ENCODE data around the gene EEF1A1. TPM values are rescaled to one million over a fixed set of nuclear protein-coding genes. Genes with fewer than 3 reads are reported as not detected.
"Not testable (repeated sequence)": the region's sequence is repeated elsewhere in the genome, so short reads cannot be mapped to it uniquely, and the experiment has no call there.

Gene EEF1A1
- total RNA-seq, 4 donors from 2014 or later: 2,654 to 8,743 (median 5,443) TPM

- in situ Hi-C loops (cut with MboI; ENCODE audit: low pct_ligation_motif_present in 1 of 4, low pct_unique_long_range_greater_than_20kb in 1 of 4, low sequenced_read_pairs in 3 of 4) (no loop called here), intact Hi-C loops (cut with DNase I; ENCODE audit: low total_unique reads) (no loop called here)
- Histone ChIP-seq H3K27me3 (no peaks in the 10 kb centered on the region), H3K36me3 (no peaks in the 10 kb centered on the region), H3K4me3 (no peak overlapping the region), H3K27ac (no peak overlapping the region), H3K9me3 (no peaks in the 10 kb centered on the region), H3K4me1 (no peaks in the 10 kb centered on the region)
- DNase-seq: no peak
- TF ChIP-seq POLR2A (IDR thresholded peaks at IDR 0.05) (no peak), EP300 (IDR thresholded peaks at IDR 0.05; ENCODE audit: low read depth) (no peak)
- WGBS, 2 donors (ENCODE audit: low coverage in 1 of 2): 75 to 95% methylated on average over 6 to 12 of the region's 12 CpGs
Observed at GRCh38 chr6:73548458-73549446, 27.9 kb upstream of the EEF1A1 start.

DNA sequence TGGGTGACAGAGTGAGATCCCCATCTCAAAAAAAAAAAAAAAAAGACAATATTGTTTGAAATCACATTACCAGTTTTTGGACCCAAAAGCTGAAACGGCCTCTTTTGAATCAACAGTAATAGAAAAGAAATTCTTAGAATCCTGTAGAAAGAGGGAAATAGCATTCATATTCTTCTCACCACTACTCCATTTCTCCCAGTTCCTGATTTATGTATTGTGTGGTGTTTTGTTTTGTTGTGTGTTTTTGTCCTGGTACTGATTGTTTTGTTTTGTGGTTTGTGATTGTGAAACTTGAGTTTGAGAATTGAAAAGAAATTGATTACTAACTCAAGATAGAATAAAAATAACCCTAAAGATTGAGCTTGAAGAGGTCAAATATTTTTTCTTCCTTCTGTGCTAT lies 26.2 kb upstream of the EEF1A1 start:
- no peak for TF ChIP-seq CTCF (IDR thresholded peaks at IDR 0.05)
- no peak for TF ChIP-seq EP300 (IDR thresholded peaks at IDR 0.05; ENCODE audit: low read depth)
- no peak for TF ChIP-seq POLR2AphosphoS5 (IDR thresholded peaks at IDR 0.05)
- TF ChIP-seq POLR2A (IDR thresholded peaks at IDR 0.05): no peak
- no peaks in the 10 kb centered on the region for H3K4me1 ChIP-seq
- no peak overlapping the region for H3K27ac ChIP-seq
- 83 to 88% methylated on average over 1 of the region's 1 CpG for WGBS, 2 donors (ENCODE audit: low coverage in 1 of 2)
- no peak for DNase-seq
- no peak overlapping the region for H3K4me3 ChIP-seq
- no peaks in the 10 kb centered on the region for H3K36me3 ChIP-seq
- H3K9me3 ChIP-seq: no peaks in the 10 kb centered on the region
- in situ Hi-C loops (cut with MboI; ENCODE audit: low pct_ligation_motif_present in 1 of 4, low pct_unique_long_range_greater_than_20kb in 1 of 4, low sequenced_read_pairs in 3 of 4) (no loop called here), intact Hi-C loops (cut with DNase I; ENCODE audit: low total_unique reads) (no loop called here)
- H3K27me3 ChIP-seq: no peaks in the 10 kb centered on the region

- no peak for TF ChIP-seq POLR2A (IDR thresholded peaks at IDR 0.05)
- TF ChIP-seq POLR2AphosphoS5 (IDR thresholded peaks at IDR 0.05): no peak
- no peak for TF ChIP-seq EP300 (IDR thresholded peaks at IDR 0.05; ENCODE audit: low read depth)
- TF ChIP-seq CTCF (IDR thresholded peaks at IDR 0.05): no peak
- Histone ChIP-seq H3K27ac (no peak overlapping the region), H3K9me3 (no peaks in the 10 kb centered on the region), H3K4me1 (no peaks in the 10 kb centered on the region), H3K27me3 (no peaks in the 10 kb centered on the region), H3K36me3 (no peaks in the 10 kb centered on the region), H3K4me3 (no peak overlapping the region)
- 82% methylated on average over 5 of the region's 5 CpGs; no CpG with 5 or more reads in 1 of the 2 donors for WGBS, 2 donors (ENCODE audit: low coverage in 1 of 2)
- DNase-seq: no peak
- intact Hi-C loops (cut with DNase I; ENCODE audit: low total_unique reads) (no loop called here), in situ Hi-C loops (cut with MboI; ENCODE audit: low pct_ligation_motif_present in 1 of 4, low pct_unique_long_range_greater_than_20kb in 1 of 4, low sequenced_read_pairs in 3 of 4) (no loop called here)
Observed at GRCh38 chr6:73542891-73543290, 22.1 kb upstream of the EEF1A1 start.

- H3K9me3 ChIP-seq; H3K27me3 ChIP-seq; in situ Hi-C loops (cut with MboI; ENCODE audit: low pct_ligation_motif_present in 1 of 4, low pct_unique_long_range_greater_than_20kb in 1 of 4, low sequenced_read_pairs in 3 of 4); intact Hi-C loops (cut with DNase I; ENCODE audit: low total_unique reads); H3K4me3 ChIP-seq; DNase-seq; H3K4me1 ChIP-seq; H3K27ac ChIP-seq; H3K36me3 ChIP-seq: not testable (repeated sequence)
- WGBS, 2 donors (ENCODE audit: low coverage in 1 of 2): 100% methylated on average over 3 of the region's 3 CpGs; no CpG with 5 or more reads in 1 of the 2 donors
Observed at GRCh38 chr6:73542481-73542880, 21.6 kb upstream of the EEF1A1 start.

GRCh38 chr6:73538116-73538779 lies 17.4 kb upstream of the EEF1A1 start:
- Histone ChIP-seq H3K27me3 (no peaks in the 10 kb centered on the region), H3K9me3 (no peaks in the 10 kb centered on the region), H3K4me1 (no peaks in the 10 kb centered on the region), H3K27ac (no peak overlapping the region), H3K4me3 (no peak overlapping the region), H3K36me3 (no peaks in the 10 kb centered on the region)
- 76 to 83% methylated on average over 3 to 10 of the region's 10 CpGs for WGBS, 2 donors (ENCODE audit: low coverage in 1 of 2)
- TF ChIP-seq EP300 (IDR thresholded peaks at IDR 0.05; ENCODE audit: low read depth) (no peak), POLR2A (IDR thresholded peaks at IDR 0.05) (no peak), CTCF (IDR thresholded peaks at IDR 0.05) (no peak), POLR2AphosphoS5 (IDR thresholded peaks at IDR 0.05) (no peak)
- no peak for DNase-seq
- intact Hi-C loops (cut with DNase I; ENCODE audit: low total_unique reads) (no loop called here), in situ Hi-C loops (cut with MboI; ENCODE audit: low pct_ligation_motif_present in 1 of 4, low pct_unique_long_range_greater_than_20kb in 1 of 4, low sequenced_read_pairs in 3 of 4) (no loop called here)

All from transverse colon (tissue), 4 donors.